ENCODE measurements around the gene TP53TG3B.
"Not testable (repeated sequence)": the region's sequence is repeated elsewhere in the genome, so short reads cannot be mapped to it uniquely, and the experiment has no call there.

TP53TG3B gene

GRCh38 chr16:33360541-33360940 lies at the start of gene TP53TG3B:
TP53TG3B (plus strand) TSS chr16:33360841; CDS start chr16:33360909, 68 bp downstream.
- not testable (repeated sequence) for DNase-seq

- not testable (repeated sequence) for DNase-seq
Measured at GRCh38 chr16:33336226-33337012, 24.2 kb upstream of the TP53TG3B start.

- DNase-seq: not testable (repeated sequence)
Measured at GRCh38 chr16:33337627-33338542, 22.8 kb upstream of the TP53TG3B start.

GRCh38 chr16:33338543-33338951 lies 22.1 kb upstream of the TP53TG3B start:
- not testable (repeated sequence) for DNase-seq

- not testable (repeated sequence) for DNase-seq
Measured at GRCh38 chr16:33339093-33340061, 21.3 kb upstream of the TP53TG3B start.
